HEK293 (cell line): ENCODE results near the gene C1QL4.

Experiments
- BCL6B ChIP-seq: fragments of 450-650 bp; formaldehyde crosslinking; IDR thresholded peaks from 2 replicates; pipeline ENCODE4 v1.5.1; 2017; ENCODE audit warnings: missing biosample characterization, missing genetic modification characterization
- HIC1 ChIP-seq: fragments of 450-650 bp; formaldehyde crosslinking; IDR thresholded peaks from 2 replicates; pipeline ENCODE4 v1.5.1; 2016; ENCODE audit warnings: missing biosample characterization, missing genetic modification characterization
- KLF10 ChIP-seq: fragments of 450-650 bp; IDR thresholded peaks from 2 replicates; pipeline ENCODE4 v1.5.1; 2018; ENCODE audit warnings: missing biosample characterization, mild to moderate bottlenecking, missing genetic modification characterization
- OVOL3 ChIP-seq: fragments of 450-650 bp; formaldehyde crosslinking; IDR thresholded peaks from 2 replicates; pipeline ENCODE4 v1.5.1; 2016; ENCODE audit warnings: missing biosample characterization, missing genetic modification characterization
- PRDM10 ChIP-seq: fragments of 450-650 bp; formaldehyde crosslinking; IDR thresholded peaks from 2 replicates; pipeline ENCODE4 v1.5.1; 2016; ENCODE audit warnings: missing biosample characterization, missing genetic modification characterization
- TCF7L2 ChIP-seq: IDR thresholded peaks from 2 replicates; pipeline ENCODE4 v1.6.1; 2011; ENCODE audit warnings: low read depth, mild to moderate bottlenecking, inconsistent platforms, low read length, moderate library complexity, borderline replicate concordance
- ZEB2 ChIP-seq: fragments of 450-650 bp; formaldehyde crosslinking; IDR thresholded peaks from 2 replicates; pipeline ENCODE4 v1.5.1; 2016; ENCODE audit warnings: missing biosample characterization, missing genetic modification characterization
- ZFHX2 ChIP-seq: fragments of 450-650 bp; formaldehyde crosslinking; conservative IDR thresholded peaks from 2 replicates; pipeline ENCODE4 v1.5.1; 2016; ENCODE audit warnings: missing biosample characterization, missing genetic modification characterization
- ZFP3 ChIP-seq: fragments of 450-650 bp; formaldehyde crosslinking; IDR thresholded peaks from 2 replicates; pipeline ENCODE4 v1.5.1; 2016; ENCODE audit warnings: low read depth, missing biosample characterization, missing genetic modification characterization
- ZNF133 ChIP-seq: fragments of 450-650 bp; formaldehyde crosslinking; IDR thresholded peaks from 2 replicates; pipeline ENCODE4 v1.5.1; 2016; ENCODE audit warnings: missing biosample characterization, missing genetic modification characterization
- ZNF138 ChIP-seq: fragments of 450-650 bp; formaldehyde crosslinking; IDR thresholded peaks from 2 replicates; pipeline ENCODE4 v1.5.1; 2016; ENCODE audit warnings: missing biosample characterization, missing genetic modification characterization, borderline replicate concordance
- ZNF2 ChIP-seq: fragments of 450-650 bp; formaldehyde crosslinking; IDR thresholded peaks from 2 replicates; pipeline ENCODE4 v1.5.1; 2016; ENCODE audit warnings: missing biosample characterization, missing genetic modification characterization
- ZNF221 ChIP-seq: fragments of 450-650 bp; formaldehyde crosslinking; IDR thresholded peaks from 2 replicates; pipeline ENCODE4 v1.5.1; 2017; ENCODE audit warnings: missing biosample characterization, missing genetic modification characterization, borderline replicate concordance
- ZNF274 ChIP-seq, 2 experiments: fragments of 200-500 bp in 1 of 2; fragments of 450-650 bp in 1 of 2; sonication (Bioruptor generic) in 1 of 2; formaldehyde crosslinking in 1 of 2; IDR thresholded peaks; 2 replicates each; pipeline versions ENCODE4 v1.5.1 to v1.6.1; 2014 to 2016; ENCODE audit warnings: borderline replicate concordance in 1 of 2, inconsistent platforms in 1 of 2, low read length in 1 of 2, missing biosample characterization in 1 of 2, missing genetic modification characterization in 1 of 2
- ZNF354C ChIP-seq: fragments of 450-650 bp; formaldehyde crosslinking; IDR thresholded peaks from 2 replicates; pipeline ENCODE4 v1.5.1; 2016; ENCODE audit warnings: missing biosample characterization, missing genetic modification characterization, low read depth, borderline replicate concordance
- ZNF433 ChIP-seq: fragments of 450-650 bp; formaldehyde crosslinking; IDR thresholded peaks from 2 replicates; pipeline ENCODE4 v1.5.1; 2016; ENCODE audit warnings: missing biosample characterization, missing genetic modification characterization, low read depth
- ZNF488 ChIP-seq: fragments of 450-650 bp; formaldehyde crosslinking; IDR thresholded peaks from 2 replicates; pipeline ENCODE4 v1.5.1; 2016; ENCODE audit warnings: missing biosample characterization, missing genetic modification characterization
- ZNF580 ChIP-seq: fragments of 450-650 bp; formaldehyde crosslinking; IDR thresholded peaks from 2 replicates; pipeline ENCODE4 v1.5.1; 2016; ENCODE audit warnings: missing biosample characterization, missing genetic modification characterization
- ZNF660 ChIP-seq: fragments of 450-650 bp; IDR thresholded peaks from 2 replicates; pipeline ENCODE4 v1.5.1; 2018; ENCODE audit warnings: missing biosample characterization, mild to moderate bottlenecking, missing genetic modification characterization
- ZNF776 ChIP-seq: fragments of 450-650 bp; formaldehyde crosslinking; IDR thresholded peaks from 2 replicates; pipeline ENCODE4 v1.5.0; 2017; ENCODE audit warnings: missing biosample characterization, missing genetic modification characterization, borderline replicate concordance
- ZNF777 ChIP-seq: fragments of 450-650 bp; formaldehyde crosslinking; IDR thresholded peaks from 2 replicates; pipeline ENCODE4 v1.5.1; 2017; ENCODE audit warnings: missing biosample characterization, missing genetic modification characterization, borderline replicate concordance
- ZSCAN16 ChIP-seq: fragments of 450-650 bp; formaldehyde crosslinking; IDR thresholded peaks from 2 replicates; pipeline ENCODE4 v1.5.1; 2016; ENCODE audit warnings: missing biosample characterization, missing genetic modification characterization
- TF ChIP-seq, protein P1 (sequence below): fragments of 450-650 bp; formaldehyde crosslinking; IDR thresholded peaks from 2 replicates; pipeline ENCODE4 v1.5.1; 2017; ENCODE audit warnings: missing biosample characterization, missing genetic modification characterization
- TF ChIP-seq, protein P2 (sequence below): fragments of 450-650 bp; IDR thresholded peaks from 2 replicates; pipeline ENCODE4 v1.5.1; 2018; ENCODE audit warnings: missing biosample characterization, mild to moderate bottlenecking, missing genetic modification characterization

The C1QL4 gene

GRCh38 chr12:49345825-49346658 lies 9.1 kb upstream of the C1QL4 start (continued):
- TF ChIP-seq PRDM10 (tag by site-specific recombination) (peak; percentile 35; the same call in 1 of the 2 replicates), ZNF2 (tag by site-specific recombination) (no peak), ZNF580 (tag by site-specific recombination) (no peak), ZNF138 (tag by site-specific recombination) (no peak), TCF7L2 (no peak), ZNF433 (tag by site-specific recombination) (no peak), ZEB2 (no peak), OVOL3 (tag by site-specific recombination) (no peak), ZFHX2 (peak; percentile 92), ZNF221 (no peak), ZNF777 (tag by site-specific recombination) (no peak), HIC1 (tag by site-specific recombination) (no peak), ZSCAN16 (no peak), ZNF660 (tag by site-specific recombination) (no peak; the same call in 1 of the 2 replicates), ZNF776 (no peak), BCL6B (tag by site-specific recombination) (no peak), ZNF488 (tag by site-specific recombination) (no peak), ZFP3 (tag by site-specific recombination) (no peak), KLF10 (tag by site-specific recombination) (no peak), ZNF133 (tag by site-specific recombination) (no peak), ZNF354C (tag by site-specific recombination) (no peak), ZNF274 (IDR thresholded peaks at IDR 0.05; ENCODE audit: low read length) (no peak), ZNF274 (tag by site-specific recombination; IDR thresholded peaks at IDR 0.05; ENCODE audit: borderline replicate concordance) (no peak)
- TF ChIP-seq, protein P1, sequence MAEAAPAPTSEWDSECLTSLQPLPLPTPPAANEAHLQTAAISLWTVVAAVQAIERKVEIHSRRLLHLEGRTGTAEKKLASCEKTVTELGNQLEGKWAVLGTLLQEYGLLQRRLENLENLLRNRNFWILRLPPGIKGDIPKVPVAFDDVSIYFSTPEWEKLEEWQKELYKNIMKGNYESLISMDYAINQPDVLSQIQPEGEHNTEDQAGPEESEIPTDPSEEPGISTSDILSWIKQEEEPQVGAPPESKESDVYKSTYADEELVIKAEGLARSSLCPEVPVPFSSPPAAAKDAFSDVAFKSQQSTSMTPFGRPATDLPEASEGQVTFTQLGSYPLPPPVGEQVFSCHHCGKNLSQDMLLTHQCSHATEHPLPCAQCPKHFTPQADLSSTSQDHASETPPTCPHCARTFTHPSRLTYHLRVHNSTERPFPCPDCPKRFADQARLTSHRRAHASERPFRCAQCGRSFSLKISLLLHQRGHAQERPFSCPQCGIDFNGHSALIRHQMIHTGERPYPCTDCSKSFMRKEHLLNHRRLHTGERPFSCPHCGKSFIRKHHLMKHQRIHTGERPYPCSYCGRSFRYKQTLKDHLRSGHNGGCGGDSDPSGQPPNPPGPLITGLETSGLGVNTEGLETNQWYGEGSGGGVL, result peak; percentile 86
- TF ChIP-seq, protein P2, sequence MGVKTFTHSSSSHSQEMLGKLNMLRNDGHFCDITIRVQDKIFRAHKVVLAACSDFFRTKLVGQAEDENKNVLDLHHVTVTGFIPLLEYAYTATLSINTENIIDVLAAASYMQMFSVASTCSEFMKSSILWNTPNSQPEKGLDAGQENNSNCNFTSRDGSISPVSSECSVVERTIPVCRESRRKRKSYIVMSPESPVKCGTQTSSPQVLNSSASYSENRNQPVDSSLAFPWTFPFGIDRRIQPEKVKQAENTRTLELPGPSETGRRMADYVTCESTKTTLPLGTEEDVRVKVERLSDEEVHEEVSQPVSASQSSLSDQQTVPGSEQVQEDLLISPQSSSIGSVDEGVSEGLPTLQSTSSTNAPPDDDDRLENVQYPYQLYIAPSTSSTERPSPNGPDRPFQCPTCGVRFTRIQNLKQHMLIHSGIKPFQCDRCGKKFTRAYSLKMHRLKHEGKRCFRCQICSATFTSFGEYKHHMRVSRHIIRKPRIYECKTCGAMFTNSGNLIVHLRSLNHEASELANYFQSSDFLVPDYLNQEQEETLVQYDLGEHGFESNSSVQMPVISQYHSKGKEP (tag by site-specific recombination), result no peak
